NCI-H524 treated with DMSO at 0.1 percent for 48 hours (cell line): ENCODE results near the gene RHBDL3.

Source experiments
- DNase-seq: peaks from one replicate; lab custom pipeline; 2025; lab: John Stamatoyannopoulos, UW

The RHBDL3 gene

DNA sequence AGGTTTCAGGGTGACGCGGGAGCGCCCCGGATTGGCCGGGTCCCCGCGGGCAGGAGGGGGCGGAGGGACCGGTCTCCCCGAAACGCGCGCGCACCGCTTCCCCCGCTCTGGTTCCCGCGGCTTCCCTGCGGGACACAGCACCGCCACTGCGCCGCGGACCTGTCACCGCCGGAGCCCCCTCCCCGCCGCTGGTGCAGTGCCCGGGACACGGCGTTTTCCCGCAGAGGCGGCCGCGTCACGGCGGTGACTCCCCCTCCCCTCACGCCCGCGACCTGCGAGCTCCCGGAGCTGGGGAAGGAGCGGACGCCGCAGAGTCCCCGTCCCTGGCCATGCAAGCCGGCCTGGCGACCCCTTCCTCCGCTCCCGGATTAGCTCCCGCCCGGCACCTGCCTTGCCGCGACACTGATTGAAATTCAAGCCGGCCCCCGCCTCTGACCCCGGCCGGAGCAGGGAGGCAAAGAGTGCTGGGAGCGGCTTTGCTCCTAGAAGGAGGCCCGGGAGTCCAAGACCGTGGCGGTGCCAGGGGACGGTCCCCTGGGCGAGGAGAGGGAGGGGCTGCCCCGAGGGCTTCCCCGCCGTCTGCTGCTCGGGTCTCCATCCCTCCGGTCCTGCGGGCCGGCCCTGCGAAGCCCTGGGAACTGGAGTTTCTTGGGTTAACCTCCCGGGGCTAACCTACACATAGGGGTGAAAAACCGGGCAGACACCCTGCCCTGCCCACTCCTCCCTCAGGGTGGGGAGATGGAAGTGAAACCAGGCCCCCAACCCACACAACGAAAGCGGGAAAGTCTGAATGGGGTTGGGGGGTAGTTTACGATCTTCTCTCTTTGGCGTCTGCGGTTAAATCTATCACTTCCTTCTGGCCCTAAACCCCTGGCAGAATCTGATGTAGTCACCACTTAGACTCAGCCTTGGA is 1.0 kb downstream of the RHBDL3 start:
- DNase-seq: no peak

DNA sequence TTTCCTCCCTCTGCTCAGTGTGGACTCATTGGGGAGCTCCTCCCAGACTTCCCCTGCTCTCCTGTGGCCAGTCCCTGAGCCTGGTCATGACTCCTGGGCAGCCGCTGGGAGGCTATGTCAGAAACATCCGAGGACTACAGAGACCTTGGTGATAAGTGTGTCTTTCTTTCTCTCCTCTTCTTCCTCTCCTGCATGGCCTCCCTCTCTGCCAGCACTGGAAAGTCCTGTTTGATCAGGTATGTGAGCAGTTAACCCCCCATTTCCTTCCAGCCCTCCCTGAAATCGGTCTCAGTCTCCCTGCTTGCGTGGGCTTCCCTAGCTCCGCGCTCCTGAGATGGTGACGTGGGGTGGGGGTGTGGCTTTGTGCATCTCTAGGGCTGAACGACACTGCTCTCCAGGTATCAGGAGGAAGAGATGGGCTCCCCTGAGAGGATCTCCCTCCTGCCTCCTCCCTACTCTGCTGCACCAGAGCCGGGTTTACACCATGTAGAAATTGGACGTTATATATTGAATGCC is 2.1 kb downstream of the RHBDL3 start:
- DNase-seq: no peak

DNA sequence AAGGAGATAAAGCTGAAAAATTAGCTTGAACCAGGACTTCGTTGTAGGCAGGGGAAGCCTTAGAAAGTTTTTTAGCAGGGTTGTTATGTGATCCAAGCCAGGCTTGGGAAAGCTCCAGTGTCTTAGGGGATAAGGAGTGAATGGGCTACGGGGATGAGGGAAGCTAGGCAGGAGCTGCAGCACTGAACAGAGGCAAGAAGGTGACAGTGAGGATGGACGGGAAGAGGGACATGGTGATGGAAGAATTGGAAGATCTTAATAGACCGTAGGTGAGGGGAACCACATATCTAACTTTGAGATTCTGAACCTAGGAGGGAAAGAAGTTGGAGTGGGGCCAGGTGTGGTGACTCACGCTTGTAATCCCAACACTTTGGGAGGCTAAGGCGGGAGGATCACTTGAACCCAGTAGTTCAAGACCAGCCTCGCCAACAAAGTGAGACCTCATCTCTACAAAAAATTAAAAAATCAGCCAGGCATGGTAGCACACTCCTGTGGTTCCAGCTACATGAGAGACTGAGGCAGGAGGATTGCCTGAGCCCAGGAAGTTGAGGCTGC is 3.2 kb downstream of the RHBDL3 start:
- no peak for DNase-seq

DNA sequence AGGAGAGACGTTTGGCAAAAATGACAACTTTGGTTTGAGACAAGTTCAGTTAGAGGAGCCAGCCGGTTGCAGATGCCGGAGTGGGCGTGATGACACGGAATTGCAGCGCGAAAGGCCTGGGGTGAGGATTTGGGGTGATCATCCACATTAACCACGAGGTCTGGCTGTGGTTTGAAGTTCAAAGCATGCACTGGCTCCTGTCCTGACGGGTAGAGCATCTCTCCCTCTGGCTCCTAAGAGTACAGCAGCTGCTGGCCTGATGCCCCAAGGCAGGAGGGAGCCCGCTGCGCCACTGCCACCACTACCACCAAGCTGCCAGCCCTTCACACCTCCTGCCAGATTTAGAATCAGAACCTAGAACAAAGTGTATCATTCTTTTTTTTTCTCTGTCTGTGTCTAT is 3.7 kb downstream of the RHBDL3 start:
- no peak for DNase-seq

DNA sequence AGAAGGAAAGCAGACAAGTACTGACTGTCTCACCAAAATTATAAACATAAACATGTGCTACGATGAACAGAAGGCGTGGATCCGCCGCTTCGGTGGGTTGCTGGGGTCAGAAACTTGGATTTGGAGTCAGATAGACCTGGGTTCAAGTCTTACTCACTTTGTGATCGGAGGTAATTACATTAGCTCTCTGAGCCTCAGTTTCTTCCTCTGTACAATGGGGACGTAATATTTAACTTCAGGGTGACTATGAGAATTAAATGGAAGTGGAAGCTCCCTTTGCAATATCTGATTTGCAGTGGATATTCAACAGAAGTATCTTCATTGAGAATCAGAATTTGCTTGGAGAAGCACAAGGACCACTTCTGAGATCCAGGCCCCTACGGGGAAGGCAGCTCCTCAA is 6.2 kb downstream of the RHBDL3 start:
- no peak for DNase-seq

DNA sequence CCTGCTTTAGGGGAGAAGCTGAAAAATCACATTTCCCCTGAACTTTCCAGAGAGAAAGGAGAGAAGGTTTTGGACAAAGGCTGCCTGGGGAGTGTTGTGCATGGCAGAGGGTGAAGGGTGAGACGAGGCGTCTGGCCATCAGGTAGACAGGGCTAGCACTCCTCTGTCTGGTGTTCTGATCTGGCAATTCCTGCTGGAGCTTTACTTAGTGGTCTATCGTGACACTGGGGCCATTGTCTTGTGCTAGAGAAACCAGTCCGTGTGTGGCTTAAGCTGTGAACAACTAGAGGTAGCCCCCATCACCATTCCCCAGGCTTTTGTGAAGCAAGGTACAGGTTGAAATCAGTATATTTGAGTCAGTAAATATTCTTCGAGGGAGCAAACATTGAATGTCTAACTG is 8.5 kb downstream of the RHBDL3 start:
- DNase-seq: no peak

DNA sequence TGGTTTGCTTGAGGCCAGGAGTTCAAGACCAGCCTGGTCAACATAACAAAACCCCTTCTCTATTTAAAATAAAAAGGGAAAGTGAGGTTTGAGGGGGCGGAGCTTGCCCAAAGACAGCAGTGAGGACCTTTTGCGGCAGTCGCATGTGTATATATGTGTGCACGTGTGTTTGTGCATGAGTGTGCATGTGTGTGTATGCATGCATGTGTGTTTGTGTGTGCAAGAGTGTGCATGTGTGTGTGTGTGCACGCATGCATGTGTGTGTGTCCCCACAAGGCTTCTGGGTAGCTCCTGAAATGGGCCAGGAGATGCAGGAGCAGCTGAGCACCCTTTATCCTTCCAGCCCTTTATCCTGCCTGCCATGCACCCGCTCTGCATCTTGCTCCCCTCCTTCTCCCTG is 9.0 kb downstream of the RHBDL3 start:
- DNase-seq: no peak

DNA sequence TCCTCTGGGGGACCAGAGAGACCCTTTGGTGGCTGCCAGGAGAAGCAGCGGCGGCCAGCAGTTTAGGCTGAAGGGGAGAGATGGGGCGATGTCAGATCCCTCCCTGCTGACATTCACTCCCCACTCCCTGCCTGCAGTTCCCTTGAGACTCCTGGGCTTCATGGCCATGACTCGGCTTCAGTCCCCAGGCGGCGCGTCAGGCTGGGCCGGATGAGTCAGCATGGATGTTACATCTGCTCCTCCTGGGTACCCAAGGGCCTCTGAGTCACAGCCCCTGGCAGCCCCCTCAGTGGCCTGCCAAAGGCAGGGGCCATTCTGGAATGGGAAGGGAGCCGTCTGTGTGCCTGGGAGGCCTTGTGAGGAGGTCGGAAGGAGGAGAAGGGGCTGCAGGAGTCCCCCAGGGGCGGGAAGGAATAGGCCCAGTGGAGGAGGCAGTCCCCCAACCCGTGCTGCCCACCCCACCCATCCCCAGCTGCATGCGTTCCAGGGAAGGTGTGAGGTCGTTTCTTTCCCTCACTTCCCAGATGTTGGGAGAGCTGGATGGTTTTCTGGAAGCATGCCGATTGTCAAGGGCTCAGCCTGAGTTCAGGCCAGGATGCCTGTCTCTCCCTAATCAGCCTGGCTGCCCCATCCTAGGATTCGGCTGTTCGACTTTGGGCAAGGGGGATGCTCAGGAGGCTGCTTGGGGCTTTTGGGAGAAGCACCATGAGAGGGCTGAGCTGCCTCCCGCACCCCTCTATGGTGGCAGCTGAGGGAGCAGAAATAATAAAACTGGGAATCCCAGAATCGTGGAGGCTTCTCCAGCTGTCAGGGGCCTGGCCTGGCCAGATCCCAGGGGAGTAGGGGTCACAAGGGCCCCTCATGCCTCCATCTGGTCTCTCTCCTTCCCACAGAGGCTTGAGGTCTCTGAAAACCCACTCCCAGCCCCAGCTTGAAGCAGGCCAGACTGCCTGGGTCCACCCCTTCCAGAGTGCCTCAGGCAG is 9.7 kb downstream of the RHBDL3 start:
- peak; percentile 67 for DNase-seq

DNA sequence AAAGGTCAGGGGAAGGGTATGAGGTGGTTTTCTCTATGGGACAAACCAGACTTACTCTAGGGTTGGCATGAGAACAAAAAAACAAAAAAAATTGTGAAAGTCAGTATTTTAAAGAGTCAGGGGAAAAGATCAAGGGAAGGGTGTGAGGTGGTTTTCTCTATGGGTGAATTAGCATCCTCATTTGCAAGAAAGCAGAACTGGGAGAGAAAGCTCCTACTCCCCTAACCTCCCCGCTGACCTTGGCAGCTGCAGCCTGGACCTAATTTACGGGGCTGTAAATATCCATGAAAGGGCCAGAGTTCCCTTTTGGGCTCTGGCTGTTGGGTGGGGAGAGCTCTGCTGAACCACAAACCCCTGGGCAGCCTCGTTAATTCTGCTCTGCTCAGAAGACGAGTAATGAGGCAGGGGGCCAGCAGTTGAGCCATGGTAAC is 10.6 kb downstream of the RHBDL3 start:
- DNase-seq: no peak

DNA sequence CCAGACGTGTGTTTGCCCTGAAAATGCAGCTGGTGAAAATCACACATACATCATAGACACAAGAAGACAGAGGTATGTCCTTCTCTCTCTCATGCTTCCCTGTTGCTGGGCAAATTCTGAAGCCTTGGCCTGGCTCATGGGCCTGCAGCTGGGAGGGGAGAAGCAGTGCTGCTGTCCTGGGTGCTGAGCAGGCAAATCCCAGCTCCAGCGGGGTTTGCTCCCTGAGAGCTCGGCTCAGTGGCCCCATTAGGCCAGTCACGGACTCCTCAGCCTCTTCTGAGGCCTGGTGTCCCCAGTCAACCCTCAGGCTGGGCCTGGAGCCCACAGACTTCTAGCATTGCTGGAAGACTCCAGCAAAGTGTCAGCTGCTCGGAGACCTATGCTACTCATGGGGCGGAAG is 11.7 kb downstream of the RHBDL3 start:
- DNase-seq: no peak

DNA sequence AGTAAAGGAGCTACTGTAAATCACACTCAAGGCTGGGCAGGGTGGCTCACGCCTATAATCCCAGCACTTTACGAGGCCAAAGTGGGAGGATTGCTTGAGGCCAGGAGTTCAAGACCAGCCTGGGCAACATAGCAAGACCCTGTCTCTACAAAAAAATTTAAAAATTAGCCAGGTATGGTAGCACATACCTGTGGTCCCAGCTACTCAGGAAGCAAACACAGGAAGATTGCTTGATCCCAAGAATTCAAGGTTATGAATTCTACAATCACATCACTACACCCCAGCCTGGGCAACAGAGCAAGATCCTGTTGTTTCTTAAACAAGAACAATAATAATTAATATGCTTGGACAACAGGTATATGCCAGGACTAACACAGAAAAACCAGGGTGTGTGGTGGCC is 13.2 kb downstream of the RHBDL3 start:
- no peak for DNase-seq

DNA sequence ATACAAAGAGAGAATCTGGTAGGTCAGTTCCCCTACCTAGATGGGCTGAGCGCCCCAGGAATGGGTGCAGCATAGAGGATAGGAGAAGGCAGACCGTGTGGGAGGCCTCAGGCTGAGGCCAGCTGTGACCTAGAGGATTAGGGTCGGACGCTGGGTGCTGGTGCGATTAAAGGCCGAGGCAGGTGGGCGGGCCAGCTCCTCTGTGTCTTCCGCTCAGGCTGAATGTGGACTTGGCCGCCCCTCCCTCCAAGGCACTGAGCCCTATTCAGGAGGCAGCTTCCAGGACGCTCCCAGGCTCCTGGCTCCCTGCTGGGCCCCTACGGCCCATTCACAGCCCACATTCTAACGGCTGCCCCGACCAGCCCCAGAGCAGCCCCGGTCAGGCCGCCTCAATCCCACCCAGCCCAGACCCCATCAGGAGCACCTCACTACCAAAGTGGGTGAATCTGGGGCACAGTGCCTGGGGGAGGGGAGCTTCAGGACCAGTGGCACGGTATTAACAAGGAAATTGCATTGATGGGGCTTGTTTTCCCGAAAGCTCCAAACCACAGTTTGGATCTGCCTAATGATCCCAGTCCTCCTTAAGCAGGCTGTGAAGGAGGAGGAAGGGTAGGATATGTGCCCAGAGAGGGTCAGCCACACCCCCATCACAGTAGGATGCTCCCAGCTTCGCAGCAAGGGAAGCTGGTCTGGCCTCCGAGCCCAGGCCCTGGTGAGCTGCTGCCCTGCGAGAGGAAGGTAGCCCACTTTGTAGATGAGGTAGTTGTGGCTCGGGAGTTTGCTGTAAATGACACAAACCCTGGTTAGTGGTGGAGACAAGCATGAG is 14.5 kb downstream of the RHBDL3 start:
- DNase-seq: peak; percentile 41

DNA sequence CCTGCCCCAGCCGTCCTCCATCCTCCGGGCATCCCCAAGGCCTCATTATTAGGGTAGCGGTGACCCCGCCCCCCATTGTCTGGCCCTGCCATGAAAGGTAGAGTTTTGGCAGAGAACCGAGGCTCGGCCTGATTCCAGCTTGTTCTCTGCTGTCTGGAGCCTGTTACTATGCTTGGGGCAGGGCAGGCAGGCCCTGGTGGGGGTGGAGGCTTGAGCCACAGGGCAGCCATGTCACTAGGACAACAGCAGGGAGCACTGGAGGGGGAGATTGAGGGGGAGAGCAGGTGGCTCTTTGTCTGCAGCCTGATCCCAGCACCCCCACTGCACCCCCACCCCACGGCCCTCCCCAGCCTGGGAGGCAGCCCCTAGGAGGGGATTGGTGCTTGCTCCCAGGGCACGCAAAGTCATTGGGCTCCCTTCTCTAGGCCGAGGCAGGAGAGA is 15.4 kb downstream of the RHBDL3 start:
- peak; percentile 47 for DNase-seq

DNA sequence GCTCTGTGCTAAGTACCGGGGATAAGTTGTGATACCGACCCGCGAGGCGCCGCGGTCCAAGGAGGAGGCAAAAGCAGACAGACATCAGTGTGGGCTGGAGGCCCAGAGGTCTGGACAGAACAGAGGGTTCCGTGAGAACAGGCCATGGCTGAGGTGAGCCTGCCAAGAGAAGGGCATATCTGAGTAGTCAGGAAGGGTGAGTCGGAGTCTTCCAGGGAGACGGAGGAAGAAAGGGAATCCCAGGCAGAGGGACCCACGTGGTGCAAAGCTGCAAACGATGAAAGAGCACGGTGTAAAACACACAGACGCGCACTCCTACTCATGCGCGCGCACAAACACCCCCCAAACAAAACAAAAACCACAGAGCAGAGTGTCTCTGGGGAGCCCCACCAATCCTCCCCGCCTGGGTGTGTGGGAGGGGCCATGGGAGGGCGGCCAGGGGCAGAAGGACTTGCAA is 18.1 kb downstream of the RHBDL3 start:
- DNase-seq: no peak

DNA sequence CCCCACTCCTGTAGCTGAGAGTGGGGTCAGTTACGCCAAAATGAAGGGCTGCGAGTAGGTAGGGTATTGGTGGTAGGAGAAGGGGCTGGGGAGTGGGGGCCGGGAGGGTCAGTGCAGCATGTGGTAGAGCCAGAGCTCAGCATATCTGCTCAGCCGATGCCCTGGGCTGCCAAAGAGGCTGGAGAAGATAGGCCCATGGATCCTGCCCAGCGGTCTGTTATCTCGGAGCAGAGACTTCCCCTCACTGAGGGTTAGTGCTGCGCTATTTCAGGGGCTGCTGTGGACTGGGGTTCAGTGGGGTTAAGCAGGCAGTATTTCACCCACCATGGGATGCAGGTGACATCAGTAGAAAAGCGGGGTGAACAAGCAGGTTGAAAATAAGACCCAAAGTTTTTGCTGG is 19.7 kb downstream of the RHBDL3 start:
- no peak for DNase-seq

DNA sequence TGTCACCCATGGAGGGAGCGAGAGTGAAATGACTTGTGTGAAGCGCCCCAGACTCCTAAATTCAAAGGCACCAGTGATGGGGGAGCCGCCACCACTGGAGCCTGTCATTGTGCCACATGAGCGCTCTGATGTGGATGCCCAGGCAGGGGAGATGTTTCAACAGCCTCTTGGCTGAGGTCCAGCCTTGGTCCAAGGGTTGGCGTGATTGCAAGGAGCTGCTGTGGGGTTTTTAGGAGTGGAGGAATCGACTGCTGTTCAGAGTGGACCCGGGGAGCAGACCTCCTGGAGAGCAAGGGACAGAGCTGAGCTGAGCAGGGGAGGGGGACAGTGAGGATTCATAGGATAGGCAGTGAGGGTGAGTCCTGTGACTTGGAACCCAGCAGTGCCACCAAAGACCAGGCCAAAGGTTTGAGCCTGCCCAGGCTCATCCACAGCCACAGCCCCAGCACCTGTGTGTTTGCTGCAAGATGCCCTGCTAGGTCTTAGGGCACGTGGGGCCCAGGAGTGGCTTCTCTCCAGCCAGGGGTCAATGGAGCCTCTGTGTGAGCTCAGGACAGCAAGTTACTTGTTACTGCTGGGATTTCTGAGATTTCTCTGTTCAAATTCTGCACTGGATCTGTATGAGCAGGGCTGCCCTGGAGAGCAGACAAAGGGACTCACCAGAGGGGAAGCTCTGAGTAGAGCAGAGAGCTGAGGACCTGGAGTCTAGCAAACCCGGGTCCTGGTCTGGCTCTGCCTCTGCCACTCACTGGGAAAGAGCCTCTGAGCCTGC is 20.3 kb downstream of the RHBDL3 start:
- DNase-seq: no peak

DNA sequence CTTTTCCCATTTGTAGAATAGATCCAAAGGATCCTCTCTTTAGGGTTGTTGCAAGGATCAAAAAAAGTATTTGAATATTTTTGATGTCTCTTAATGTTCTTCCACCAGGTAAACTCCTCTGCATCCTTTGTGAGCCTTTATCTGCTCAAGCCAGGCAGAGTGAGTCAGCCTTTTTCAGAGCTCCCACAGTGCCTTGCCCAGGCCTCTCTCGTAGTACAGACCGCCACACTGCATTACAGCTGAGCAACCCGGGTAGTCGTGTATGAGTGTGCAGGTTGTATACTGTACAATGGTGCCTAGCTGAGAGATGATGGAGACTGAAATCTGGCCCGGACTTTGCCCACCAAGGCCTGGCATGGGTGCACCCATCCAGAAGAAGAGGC is 20.9 kb downstream of the RHBDL3 start:
- no peak for DNase-seq

DNA sequence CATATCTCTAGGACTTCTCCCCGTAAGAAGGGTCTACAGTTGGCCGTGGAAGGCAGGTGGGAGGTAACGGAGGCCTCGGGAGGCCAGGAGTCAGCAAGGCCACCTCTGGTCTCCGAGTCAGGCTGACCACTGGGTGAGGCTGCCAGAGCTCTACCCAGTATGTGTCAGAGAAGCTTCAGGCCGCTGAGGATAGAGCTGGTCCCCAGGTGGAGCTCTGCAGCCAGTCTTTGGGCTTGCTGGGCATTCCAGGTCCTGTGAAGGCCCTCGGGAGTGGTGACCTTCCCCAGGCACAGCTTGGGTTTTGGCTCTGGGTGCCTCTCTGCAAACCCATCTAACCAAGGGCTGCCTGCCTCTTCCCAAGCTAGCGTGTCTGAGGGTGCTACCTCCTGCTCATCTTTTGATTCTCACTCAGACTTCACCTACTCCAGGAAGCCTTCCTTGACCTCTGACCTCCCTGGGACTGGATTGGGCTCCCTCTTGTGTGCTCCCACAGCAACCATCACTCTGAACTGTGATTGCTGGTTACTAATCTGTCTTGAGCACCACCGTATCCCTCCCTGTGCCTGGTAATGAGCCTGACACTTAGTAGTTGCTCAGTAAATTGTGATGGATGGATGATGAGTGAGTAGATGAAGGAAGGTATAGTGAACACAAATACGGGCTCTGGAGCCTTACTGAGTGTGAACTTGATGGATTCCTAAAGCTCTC is 22.3 kb downstream of the RHBDL3 start:
- no peak for DNase-seq

DNA sequence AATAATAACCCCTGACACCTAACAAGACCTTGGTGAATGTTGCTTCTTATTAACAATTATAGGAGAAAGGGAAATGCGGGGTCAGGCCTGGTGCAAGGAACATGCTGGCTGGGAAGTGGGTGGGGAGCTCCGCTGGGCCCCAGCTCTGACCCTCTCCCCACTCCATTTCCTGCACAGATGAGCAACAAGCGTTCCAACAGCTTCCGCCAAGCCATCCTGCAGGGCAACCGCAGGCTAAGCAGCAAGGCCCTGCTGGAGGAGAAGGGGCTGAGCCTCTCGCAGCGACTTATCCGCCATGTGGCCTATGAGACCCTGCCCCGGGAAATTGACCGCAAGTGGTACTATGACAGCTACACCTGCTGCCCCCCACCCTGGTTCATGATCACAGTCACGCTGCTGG is 23.0 kb downstream of the RHBDL3 start:
- no peak for DNase-seq
